ENCODE measurements around the gene IFI44L.

The IFI44L gene

DNA sequence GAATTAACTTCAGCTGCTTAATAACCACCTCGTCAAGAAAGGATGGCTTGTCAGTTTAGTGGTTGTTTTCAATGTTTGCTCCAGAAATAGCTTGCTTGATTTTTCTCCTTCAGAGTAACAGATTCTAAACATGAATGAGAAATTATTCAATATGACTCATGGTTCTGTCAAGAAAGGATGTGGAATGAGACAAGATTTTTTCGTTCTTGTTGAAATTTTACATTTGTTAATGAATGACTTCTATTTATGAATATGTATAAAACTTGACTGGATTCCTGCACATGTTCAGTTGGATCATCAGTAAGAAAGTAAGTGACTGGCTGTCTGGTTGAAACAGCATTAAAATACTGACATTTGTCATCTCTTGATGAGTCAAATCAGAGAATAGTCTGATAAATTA lies 67.7 kb downstream of the IFI44L start:
- DNase-seq = no peak

DNA sequence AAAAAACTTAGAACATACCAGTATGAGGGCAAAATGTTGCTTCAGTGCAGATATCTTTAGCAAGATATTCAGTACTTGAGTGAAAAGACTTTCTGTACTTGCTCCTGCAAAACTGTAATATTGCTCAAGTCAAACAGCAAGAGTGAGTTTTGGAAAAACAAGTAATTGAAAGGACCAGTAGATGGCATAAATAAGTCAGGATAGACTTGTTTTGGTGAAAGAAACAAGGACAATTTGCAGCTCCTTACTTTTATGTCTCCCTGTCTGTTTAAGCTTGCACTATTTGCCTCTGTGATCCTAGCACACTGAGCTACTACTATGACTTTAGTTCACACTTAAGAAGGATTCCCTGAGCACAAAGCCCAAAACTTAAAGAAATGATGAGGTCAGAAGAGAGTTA lies 68.4 kb downstream of the IFI44L start:
- no peak for DNase-seq

- DNase-seq = no peak
Measured at GRCh38 chr1:78690516-78690915, 70.3 kb downstream of the IFI44L start.

GRCh38 chr1:78691995-78692747 lies 71.9 kb downstream of the IFI44L start:
- DNase-seq = no peak
